Ovary (tissue), 9 donors: ENCODE measurements around the gene POU2AF2. TPM values are rescaled to one million over a fixed set of nuclear protein-coding genes. Genes with fewer than 3 reads are reported as not detected.

ENCODE experiments used
- DNase-seq, 5 donors: peaks; one replicate each; pipeline ENCODE4 v3.0.0-alpha.2; 2019 to 2020
- H3K27ac ChIP-seq, 2 donors: fragments of 200-600 bp; one replicate each; pipeline versions ENCODE4 v1.5.1 to v1.8.0; 2019 to 2022
- H3K27me3 ChIP-seq: fragments of 200-600 bp; one replicate; pipeline ENCODE4 v1.8.0; 2022
- H3K36me3 ChIP-seq: fragments of 200-600 bp; sonication (generic); one replicate; pipeline ENCODE4 v1.5.1; 2019
- H3K4me1 ChIP-seq: one replicate; pipeline ENCODE4 v1.8.1; 2013; ENCODE audit warnings: mild to moderate bottlenecking, moderate library complexity; ENCODE audit not compliant: insufficient read depth
- H3K4me3 ChIP-seq: fragments of 200-600 bp; sonication (generic); one replicate; pipeline ENCODE4 v1.5.1; 2017
- H3K9me3 ChIP-seq, 2 donors: fragments of 200-600 bp in 1 of 2; sonication (generic) in 1 of 2; one replicate each; pipeline versions ENCODE4 v1.5.1 to v1.8.1; 2013 to 2019; ENCODE audit warnings: mild to moderate bottlenecking in 1 of 2, moderate library complexity in 1 of 2
- CTCF ChIP-seq, 3 donors: fragments of 450-650 bp in 2 of 3; fragments of 200-600 bp in 1 of 3; IDR thresholded peaks; one replicate each; pipeline versions ENCODE4 v1.5.1 to v1.8.0; 2016 to 2022; ENCODE audit warnings: antibody characterized with exemption in 3 of 3, mild to moderate bottlenecking in 1 of 3
- EP300 ChIP-seq: sonication (generic); formaldehyde crosslinking; IDR thresholded peaks from one replicate; pipeline ENCODE4 v1.6.1; 2017; ENCODE audit warnings: antibody characterized with exemption
- POLR2A ChIP-seq: fragments of 450-650 bp; IDR thresholded peaks from one replicate; pipeline ENCODE4 v1.6.1; 2017; ENCODE audit warnings: antibody characterized with exemption, mild to moderate bottlenecking, moderate library complexity
- WGBS, 3 donors: extraction: QIAGEN DNeasy Blood & Tissue Kit in 1 of 3; methylation state at CpG; one replicate each; pipeline versions ENCODE4 v1.1.5 to v1.1.7; 2013 to 2017; 5-methylcytosine and 5-hydroxymethylcytosine counted together
- intact Hi-C, 4 donors: fragments of 100-400 bp; cut with DNase I; formaldehyde crosslinking; loops; one replicate each; pipeline versions ENCODE4 v1.11.0 to v1.15.1; 2022 to 2023
- polyA plus RNA-seq, 2 donors: library from polyadenylated mRNA; stranded (reverse); fragments of 200-250 nt in 1 of 2; fragments of 350-450 nt in 1 of 2; fragmentation: Illumina TruSeq in 1 of 2; extraction: RNeasy Lipid Tissue Mini Kit (QIAGEN cat#74804) in 1 of 2; gene quantifications; one replicate each; pipeline ENCODE4 v1.2.3, GENCODE V29; 2013 to 2014
- total RNA-seq, 7 donors: library from RNA; depleted of rRNA in 2 of 7; stranded (reverse); fragments of >200 nt in 2 of 7; fragmentation: NEBNext Ultra II Directional in 3 of 7; extraction: Animal tissue kit (Norgen Biotek cat#: 25700) in 3 of 7; gene quantifications; one replicate each; pipeline versions ENCODE4 v1.1.0 to v1.2.4, GENCODE V29; 2016 to 2023
- donor health status: DM: no; HTN: no; CAD: no; lungs with moderate emphysema.
- donor health status: DM: no; HTN: no; CAD: no.
- donor health status: Bipolar disorder and iron deficiency.
- donor health status: DM: yes; HTN: yes; CAD: no.
- donor health status: DM: no; HTN: no; CAD: no.
- donor health status: DM: yes; HTN: yes; CAD: no.

The POU2AF2 gene
- total and polyA plus RNA-seq, 9 donors, result 0.07 to 1.8 (median 0.30) TPM; not detected in 2

- Histone ChIP-seq H3K9me3 (no peaks in the 10 kb centered on the region), H3K4me3 (peak within 1 kb of the TSS; percentile 58), H3K36me3 (no peaks in the 10 kb centered on the region), H3K27me3 (no peaks in the 10 kb centered on the region), H3K4me1 (peaks cover 5% of the 10 kb centered on the region), H3K27ac (peak within 1 kb of the TSS; percentile 80 to 90)
- intact Hi-C loops, result loop anchor here (5.0 kb wide), 3 partner anchors 119 to 134 kb away; no protein-coding TSS in a partner anchor
- 5 to 10% (median 6%) methylated on average over 39 to 57 of the region's 57 CpGs for WGBS, 3 donors
- peak in 4 of 5 donors; percentile 60 to 73 (median 72) for DNase-seq
- TF ChIP-seq POLR2A (no peak), EP300 (no peak), CTCF (IDR thresholded peaks at IDR 0.05) (no peak)
These were observed 53.0 kb downstream of the POU2AF2 start, which contains the start of gene POU2AF3 for GRCh38 chr11:111298413-111299100. POU2AF3 (plus strand) TSS chr11:111298546; CDS start chr11:111298582, 36 bp downstream.

GRCh38 chr11:111299101-111300026, 53.8 kb downstream of the POU2AF2 start:
- intact Hi-C loops, result loop anchor here (5.0 kb wide), 3 partner anchors 118 to 133 kb away; no protein-coding TSS in a partner anchor
- Histone ChIP-seq H3K36me3 (no peaks in the 10 kb centered on the region), H3K4me1 (peaks cover 6% of the 10 kb centered on the region), H3K9me3 (no peaks in the 10 kb centered on the region), H3K27ac (peak overlapping the region; percentile 80 to 90), H3K27me3 (no peaks in the 10 kb centered on the region), H3K4me3 (peak overlapping the region; percentile 58)
- TF ChIP-seq POLR2A (peak; percentile 10), CTCF (IDR thresholded peaks at IDR 0.05) (peak; percentile 59 to 78 (median 68)), EP300 (no peak)
- 2 to 3% (median 2%) methylated on average over 48 to 77 of the region's 77 CpGs for WGBS, 3 donors
- peak; percentile 74 to 88 (median 79) for DNase-seq

- Histone ChIP-seq H3K36me3 (no peaks in the 10 kb centered on the region), H3K9me3 (no peaks in the 10 kb centered on the region), H3K4me3 (no peak overlapping the region), H3K4me1 (peaks cover 6% of the 10 kb centered on the region), H3K27me3 (no peaks in the 10 kb centered on the region), H3K27ac (no peak overlapping the region)
- WGBS, 3 donors, result 91 to 98% (median 95%) methylated on average over 9 of the region's 9 CpGs
- DNase-seq, result no peak
- intact Hi-C loops, result no loop called here
- TF ChIP-seq POLR2A (no peak), EP300 (no peak), CTCF (IDR thresholded peaks at IDR 0.05) (no peak)
These were observed 55.0 kb downstream of the POU2AF2 start for GRCh38 chr11:111300569-111300968.

- H3K4me1 ChIP-seq, result peaks cover 6% of the 10 kb centered on the region
- WGBS, 3 donors, result 90 to 94% (median 93%) methylated on average over 5 of the region's 5 CpGs
- H3K4me3 ChIP-seq, result no peak overlapping the region
- no peak for DNase-seq
- TF ChIP-seq EP300 (no peak), POLR2A (no peak), CTCF (IDR thresholded peaks at IDR 0.05) (no peak)
- intact Hi-C loops, result no loop called here
- H3K27me3 ChIP-seq, result no peaks in the 10 kb centered on the region
- no peaks in the 10 kb centered on the region for H3K36me3 ChIP-seq
- no peaks in the 10 kb centered on the region for H3K9me3 ChIP-seq
- H3K27ac ChIP-seq, result no peak overlapping the region
These were observed 55.7 kb downstream of the POU2AF2 start for GRCh38 chr11:111301004-111301841.
